GM19324 (cell line): ENCODE measurements around the gene HK3.

ENCODE experiments used
- ATAC-seq: cut with Tn5 transposase; IDR thresholded peaks from one replicate; pipeline ENCODE4 v1.9.1; 2021; ENCODE audit warnings: mild to moderate bottlenecking, moderate library complexity; ENCODE audit not compliant: unreplicated experiment, low FRiP score

The HK3 gene, protein sequence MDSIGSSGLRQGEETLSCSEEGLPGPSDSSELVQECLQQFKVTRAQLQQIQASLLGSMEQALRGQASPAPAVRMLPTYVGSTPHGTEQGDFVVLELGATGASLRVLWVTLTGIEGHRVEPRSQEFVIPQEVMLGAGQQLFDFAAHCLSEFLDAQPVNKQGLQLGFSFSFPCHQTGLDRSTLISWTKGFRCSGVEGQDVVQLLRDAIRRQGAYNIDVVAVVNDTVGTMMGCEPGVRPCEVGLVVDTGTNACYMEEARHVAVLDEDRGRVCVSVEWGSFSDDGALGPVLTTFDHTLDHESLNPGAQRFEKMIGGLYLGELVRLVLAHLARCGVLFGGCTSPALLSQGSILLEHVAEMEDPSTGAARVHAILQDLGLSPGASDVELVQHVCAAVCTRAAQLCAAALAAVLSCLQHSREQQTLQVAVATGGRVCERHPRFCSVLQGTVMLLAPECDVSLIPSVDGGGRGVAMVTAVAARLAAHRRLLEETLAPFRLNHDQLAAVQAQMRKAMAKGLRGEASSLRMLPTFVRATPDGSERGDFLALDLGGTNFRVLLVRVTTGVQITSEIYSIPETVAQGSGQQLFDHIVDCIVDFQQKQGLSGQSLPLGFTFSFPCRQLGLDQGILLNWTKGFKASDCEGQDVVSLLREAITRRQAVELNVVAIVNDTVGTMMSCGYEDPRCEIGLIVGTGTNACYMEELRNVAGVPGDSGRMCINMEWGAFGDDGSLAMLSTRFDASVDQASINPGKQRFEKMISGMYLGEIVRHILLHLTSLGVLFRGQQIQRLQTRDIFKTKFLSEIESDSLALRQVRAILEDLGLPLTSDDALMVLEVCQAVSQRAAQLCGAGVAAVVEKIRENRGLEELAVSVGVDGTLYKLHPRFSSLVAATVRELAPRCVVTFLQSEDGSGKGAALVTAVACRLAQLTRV

DNA sequence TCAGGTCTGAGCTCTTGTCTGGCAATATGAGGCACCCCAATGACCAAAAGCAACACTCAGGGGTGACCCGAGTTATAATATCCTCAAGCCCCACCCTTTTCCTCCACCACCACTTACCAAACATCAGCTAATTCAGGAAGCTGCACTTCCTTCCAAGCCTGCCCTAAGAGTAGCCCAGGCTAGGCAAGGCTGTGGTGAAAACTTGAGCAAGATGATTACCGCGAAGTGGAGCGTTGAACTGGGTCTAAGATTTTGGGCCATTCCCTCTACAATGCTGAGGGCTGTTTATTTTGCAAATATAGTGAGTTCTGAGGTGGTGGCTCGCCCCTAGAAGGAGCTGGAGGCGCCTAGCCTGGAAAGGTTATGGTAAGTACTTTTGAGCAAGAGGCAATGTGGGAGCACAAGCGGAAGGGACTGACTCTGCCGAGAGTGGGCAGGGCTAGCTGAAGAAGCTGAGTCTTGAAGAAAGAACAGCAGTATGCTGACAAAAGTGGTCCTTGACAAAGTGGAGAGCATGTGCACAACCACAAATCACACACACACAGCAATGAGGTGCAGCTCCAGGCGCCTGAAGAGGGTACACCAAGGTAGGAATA lies at the start of gene HK3:
TSS of gene HK3 (minus strand) at position 51 of the 596 bp plus-strand sequence. CDS start 3,187 bp downstream, outside the sequence.
- ATAC-seq: no peak

DNA sequence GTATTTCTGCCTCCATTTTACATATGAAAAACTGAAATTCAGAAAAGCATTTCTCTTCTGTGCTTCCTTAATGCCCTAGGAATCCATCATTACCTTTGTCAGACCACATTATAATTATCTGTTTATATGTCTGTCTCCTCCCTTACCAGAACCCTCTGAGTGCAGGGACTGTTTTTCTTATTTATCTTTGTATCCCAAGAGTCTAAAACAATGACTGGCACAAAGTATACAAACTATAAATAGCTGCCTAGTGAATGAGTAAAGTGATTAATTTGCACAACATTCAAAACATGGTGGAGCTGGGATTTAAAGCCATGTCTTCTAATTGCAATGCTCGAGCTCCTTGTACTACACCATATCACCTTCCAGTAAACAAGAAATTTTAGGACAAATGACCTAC lies 49.3 kb upstream of the HK3 start:
- ATAC-seq: no peak

DNA sequence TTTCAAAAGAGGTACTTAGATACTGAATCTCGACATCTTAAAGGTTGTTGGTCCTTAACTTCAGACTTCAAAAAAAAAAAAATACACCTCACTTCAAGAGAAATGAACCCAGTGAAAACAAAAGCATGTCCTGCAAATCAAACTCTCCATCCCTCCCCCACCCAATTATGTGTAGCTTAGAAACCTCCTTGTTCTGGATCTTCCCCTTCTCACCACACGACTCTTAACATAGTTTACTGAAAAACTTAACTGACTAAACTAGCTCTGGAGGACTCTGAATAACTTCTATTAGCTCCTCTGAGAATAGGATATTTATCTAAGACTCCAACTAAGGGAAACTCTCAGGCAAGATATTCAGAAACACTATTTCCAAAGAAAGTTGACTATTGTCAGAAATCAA lies 48.7 kb upstream of the HK3 start:
- ATAC-seq: no peak

DNA sequence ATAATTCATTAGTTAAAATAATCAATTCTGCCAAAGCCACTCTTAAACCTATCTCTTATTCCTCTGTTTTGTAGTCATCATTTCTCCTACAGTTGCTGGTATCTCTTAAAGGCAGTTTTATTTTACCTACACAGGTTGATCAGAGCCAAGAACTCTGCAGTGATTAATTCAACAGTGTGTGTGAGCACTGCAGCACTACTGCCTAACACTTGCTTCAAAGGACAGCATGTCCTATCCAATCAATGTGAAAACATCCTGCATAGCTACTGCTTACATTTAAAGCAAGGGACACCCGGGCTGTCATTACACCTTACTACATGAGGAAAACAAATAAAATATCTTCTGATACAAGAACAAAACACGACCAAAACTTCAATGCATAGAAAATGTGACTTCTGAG lies 45.1 kb upstream of the HK3 start:
- ATAC-seq: no peak

DNA sequence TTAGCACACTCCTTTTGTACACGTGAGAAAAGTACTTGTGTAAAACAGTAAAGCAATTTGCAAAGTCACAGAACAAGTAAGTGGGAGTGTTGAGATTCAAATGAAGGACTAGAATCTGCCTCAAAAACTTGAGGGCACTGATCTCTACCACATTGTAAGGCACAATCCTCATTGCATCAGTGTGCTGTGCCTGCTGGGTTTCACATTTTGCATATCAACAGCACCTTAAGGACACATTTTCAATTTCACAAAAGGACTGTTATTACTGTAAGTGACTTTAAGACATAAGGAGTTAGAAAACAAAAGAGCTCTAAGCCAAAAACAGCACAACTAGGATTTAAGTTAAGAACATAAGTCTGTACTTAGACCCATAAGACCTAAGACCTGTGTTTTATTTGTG lies 44.7 kb upstream of the HK3 start:
- no peak for ATAC-seq

DNA sequence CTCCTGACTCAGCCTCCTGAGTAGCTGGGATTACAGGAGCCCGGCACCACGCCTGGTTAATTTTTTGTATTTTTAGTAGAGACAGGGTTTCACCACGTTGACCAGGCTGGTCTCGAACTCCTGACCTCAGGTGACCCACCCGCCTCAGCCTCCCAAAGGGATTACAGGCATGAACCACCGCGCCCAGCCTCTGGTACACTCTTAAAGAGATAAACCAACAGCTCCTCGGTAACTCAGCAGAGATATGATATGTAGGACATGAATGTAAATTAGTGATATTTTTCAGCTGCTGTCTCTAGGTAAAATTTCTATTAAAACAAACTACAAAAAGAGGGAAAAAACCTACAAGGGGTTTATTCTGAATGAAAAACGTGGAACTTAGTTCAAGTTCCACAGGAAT lies 42.8 kb upstream of the HK3 start:
- ATAC-seq: no peak

DNA sequence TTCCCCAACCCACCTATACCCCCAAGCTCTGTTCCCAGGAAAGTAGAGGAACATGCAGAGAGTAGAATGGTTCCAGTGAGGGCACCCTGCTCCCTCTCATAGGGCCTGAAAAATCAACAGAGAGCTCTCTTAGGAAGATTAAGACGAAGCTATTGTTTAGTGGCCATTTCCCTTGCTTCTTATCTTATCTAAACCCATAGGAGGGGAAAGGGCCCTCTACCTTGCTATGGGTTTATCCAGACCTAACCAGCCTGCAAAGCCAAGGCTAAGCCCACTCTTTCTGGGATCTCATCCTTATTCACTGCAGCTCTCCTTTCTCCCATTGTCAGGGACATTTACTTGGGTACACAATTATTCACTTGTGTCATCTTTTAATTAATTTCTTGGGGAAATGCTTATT lies 39.3 kb upstream of the HK3 start:
- no peak for ATAC-seq

DNA sequence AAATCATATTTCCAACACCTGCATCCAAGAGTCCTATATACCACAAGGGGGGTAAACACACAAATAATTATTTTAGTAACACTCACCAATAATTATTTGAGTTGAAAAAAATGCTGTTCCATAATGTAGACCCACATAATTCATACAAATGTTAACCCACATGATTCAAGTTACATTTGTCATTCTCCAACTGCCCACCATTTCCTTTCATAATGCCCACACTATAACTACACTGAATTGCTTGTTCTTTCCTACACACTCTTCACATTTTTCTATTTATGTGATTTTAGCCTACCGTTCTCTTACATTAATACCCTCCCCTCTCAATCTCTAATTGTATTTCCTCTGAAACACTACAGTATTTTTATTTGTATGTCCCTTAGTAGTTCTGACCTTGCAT lies 35.9 kb upstream of the HK3 start:
- no peak for ATAC-seq

DNA sequence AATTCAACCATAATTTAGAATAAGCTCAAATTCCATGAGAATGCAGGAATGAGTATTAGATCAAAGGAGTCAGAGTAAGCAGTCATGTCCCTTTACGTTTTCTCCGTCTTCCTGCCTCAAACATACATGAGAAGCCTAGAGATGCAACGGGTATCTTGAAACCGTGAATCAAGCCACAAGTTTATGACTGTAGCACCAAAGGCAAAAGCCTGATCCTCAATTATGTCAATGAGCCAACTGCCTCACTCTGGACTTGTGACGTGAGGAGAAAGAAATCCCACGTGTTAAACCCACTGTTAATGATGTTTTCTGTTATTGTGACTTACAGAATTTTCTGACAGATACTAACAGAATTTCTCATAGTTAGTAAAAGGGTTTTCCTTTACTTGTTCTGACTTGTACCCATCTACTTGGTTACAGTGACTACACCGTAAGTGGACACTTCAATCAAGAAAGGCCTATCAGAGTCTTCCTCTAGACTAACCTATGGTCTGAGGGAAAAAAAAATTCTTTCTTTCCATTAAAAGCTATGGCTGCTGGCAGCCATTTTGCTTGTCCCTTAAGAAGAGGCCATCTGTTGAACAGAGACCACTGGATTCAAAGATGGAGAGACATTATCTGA lies 35.3 kb upstream of the HK3 start:
- ATAC-seq: no peak

DNA sequence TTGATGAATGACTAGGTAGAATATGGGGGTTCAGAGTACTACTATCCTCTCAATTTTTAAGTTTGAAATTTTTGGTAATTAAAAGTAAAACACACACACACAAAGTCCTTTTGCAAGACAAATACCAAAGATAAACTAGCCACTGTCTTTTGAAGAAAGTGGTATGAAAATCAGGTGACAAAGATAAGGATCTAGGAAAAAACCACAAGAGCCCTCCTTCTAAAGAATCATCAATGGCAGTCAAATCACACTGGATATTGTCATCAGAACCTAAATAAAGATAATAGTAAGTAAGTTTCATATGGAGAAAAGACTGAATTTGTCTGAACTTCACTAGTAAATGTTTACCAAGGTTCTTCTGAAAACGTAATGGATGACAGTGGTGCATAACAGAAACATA lies 30.5 kb upstream of the HK3 start:
- no peak for ATAC-seq

DNA sequence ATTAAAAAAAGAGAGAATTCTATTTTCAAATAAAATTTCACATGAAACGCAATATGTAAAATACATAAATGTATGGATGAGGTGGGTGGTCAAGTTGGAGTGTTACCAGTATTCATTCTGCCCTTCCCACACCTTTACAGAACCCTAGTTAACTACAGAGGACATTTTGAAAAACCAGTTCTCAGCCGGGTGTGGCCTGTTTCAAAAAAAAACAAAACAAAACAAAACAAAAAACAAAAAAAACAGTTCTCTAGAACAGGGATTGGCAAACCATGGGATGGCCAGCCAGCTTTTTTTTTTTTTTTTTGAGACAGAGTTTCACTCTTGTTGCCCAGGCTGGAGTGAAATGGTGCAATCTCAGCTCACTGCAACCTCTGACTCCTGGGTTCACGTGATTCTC lies 28.4 kb upstream of the HK3 start:
- ATAC-seq: no peak

DNA sequence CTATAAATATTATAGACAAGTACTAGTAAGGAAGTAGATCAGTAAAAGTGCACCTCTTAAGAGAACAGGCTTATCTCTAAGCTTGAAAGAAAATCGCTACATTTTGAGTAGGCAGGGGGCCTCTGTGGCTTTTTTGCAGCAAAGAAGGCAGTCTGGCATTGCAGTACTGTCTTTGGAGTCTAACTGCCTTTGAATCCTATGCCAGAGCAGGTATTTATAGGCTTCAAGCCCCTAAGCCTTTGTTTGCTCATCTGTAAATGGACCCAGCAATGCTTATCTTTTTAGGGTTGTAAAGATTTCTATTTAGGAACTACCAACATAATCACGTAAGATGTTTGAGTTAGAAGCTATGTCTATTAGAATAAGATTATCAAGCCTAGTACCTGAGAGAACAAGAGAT lies 23.7 kb upstream of the HK3 start:
- ATAC-seq: no peak

DNA sequence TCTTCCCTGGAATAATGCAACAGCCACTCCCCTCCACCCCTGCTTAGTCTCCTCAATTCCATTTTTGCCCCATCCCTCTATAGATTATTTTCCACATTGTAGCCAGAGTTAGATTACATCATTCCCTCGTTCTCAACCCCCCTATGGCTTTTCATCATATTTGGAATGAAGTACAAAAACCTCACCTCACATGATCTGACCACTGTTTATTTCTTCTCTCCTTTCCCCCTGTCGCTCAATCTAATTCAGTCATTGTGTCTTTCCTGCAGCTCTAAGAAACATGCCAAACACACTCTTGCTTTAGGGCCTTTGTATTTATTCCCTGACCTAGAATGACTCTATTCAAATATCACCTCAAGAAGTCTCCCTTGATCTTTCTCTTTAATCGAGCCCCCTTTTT lies 22.6 kb upstream of the HK3 start:
- no peak for ATAC-seq

DNA sequence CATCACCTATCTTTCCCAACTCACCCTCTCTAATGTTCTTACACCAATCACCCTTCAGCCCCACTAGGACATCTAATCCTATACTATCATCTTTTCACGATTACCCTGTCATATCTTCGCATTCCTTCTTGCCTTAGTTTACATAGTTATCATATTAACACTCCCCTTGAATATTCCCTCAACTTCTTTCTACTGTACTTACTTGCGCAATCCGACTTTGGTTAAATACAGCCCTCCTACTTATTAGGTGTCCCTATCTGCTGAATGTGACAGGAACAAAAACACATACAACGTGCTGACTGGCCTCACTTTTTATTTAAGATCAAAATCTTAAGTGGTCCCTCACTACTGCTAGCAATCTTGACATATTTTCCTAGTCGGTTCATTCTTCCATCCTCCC lies 19.5 kb upstream of the HK3 start:
- ATAC-seq: no peak

DNA sequence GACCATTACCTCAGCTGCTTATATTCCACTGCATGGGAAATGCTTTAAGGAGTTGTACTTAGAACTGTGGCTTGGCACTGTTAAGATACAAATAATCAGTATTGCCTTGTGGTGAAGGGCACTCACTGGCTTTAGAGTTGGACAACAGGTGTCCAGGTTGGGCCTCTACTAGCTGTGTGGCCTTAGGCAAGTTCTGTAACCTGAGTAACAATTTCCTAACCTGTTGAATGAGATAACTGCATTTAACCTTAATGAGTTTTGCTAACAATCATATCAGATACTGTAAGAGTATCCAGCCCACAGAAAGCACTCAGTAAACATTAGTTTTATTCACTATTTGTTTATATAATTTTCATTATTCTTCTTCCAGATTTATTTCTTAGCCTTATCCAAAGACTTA lies 17.2 kb upstream of the HK3 start:
- ATAC-seq: no peak

DNA sequence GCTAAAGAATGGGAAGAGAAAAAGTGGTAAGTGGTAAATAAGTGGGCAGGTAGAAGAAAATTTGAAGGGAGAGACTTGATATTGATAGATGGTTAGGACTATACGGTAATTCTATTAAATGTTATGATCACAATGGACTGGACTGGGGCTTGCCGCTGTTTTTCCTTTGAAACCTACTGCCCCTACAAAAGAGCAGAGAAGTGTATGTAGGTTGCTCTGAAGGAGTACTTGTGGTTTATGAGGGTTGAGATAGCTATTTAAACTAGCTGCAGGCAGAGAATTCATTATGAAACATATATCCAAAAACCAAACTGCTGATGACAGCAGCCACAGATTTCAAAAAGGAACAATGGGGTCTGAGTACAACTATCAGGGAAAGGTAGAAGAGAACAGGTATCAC lies 16.8 kb upstream of the HK3 start:
- ATAC-seq: no peak

DNA sequence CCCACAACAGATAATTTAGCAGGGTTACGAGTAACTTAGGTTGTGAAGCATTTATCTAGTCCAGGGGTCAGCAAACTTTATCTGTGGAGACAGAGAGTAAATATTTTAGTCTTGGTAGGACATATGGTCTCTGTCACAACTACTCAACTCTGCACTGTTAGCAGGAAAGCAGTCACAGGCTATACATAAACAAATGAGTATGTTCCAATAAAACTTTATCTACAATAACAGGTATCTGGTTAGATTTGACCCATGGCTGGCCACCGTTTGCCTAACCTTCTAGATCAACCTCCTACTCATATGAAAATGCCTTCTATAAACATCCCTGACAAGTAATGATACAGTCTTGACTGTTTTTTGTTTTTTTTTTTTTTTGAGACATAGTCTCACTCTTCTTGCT lies 13.0 kb upstream of the HK3 start:
- no peak for ATAC-seq

DNA sequence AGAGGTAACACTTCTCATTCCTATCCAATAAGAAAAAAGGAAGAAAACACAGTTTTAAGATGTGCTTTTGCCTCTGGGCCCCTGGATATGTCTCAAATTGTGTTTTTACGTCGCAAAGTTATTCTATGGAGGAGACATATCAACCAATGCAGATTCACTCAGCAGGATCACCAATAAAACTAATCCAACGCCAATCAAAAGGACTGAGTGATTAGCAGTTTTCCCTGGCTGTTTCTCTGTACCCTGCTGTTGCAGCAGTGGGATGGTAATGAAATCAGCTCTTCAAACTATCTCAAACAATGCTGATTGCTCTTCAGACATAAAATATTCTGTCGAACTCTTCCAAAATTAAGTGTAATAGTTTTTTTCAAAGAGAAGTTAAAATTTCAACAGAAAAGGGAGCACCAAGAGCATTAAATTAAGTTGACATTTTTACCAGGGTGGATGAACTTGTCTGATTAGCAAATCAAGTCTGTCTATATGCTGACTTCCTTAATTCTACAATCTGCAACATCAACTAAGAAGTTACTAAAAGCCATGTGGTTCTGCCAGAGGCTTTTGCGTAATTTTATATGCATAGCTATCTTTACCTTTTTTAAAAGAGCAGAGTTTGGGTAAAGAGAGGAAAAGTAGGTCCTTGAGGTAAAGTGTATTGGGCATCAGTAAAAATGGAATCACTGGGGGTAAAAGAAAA lies 9.7 kb upstream of the HK3 start:
- no peak for ATAC-seq

DNA sequence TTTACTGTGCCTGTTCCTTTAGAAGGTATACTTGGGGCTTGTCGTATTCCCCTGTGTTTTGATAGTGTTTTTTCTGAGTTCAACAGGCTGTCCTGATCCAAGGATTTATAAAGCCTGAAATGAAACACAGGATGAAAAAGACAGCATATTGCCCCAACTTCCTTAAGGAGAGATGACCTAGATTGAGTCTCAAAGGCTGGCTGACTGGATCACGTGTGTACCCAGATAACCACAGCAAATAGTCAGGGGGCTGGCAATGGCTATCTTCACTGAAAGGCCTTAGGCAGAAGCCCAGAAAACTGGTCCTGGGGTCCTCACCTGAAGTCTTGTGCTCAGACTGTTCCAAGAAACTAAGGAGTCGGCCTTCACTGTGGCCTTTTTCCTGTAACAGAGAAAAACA lies 7.7 kb upstream of the HK3 start:
- ATAC-seq: no peak

DNA sequence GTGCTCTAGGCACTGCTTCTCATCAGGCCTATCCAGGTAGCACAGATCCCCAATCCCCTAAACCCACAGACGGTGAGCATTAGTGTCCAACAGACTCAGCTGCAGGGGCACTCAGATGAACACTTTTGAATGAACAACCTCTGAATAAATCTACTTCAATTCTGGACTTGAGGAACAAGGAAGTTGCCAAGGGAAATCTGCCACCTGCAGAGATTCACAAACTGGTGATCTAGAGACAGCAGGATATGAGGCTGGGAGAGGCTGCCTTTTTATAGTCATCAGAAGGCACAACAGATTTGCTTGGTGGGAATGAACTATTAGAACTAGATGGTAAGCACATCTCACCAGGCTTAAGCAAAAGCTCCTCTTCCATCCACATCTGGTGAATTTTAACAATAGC lies 7.0 kb upstream of the HK3 start:
- ATAC-seq: no peak
